Sigmoid colon (tissue), 3 donors: ENCODE results near the gene NHERF1.

ENCODE experiments used
- POLR2A ChIP-seq, 2 donors: fragments of 450-650 bp; IDR thresholded peaks; one replicate each; pipeline ENCODE4 v1.6.1; 2016; ENCODE audit warnings: antibody characterized with exemption in 2 of 2, mild to moderate bottlenecking in 2 of 2, moderate library complexity in 2 of 2
- TF ChIP-seq, protein P1 (sequence below), 4 experiments: fragments of 450-650 bp in 3 of 4; fragments of 200-600 bp in 1 of 4; IDR thresholded peaks; one replicate each; pipeline ENCODE4 v1.5.1; 2016 to 2019; ENCODE audit warnings: antibody characterized with exemption in 4 of 4, mild to moderate bottlenecking in 3 of 4, moderate library complexity in 2 of 4

DNA sequence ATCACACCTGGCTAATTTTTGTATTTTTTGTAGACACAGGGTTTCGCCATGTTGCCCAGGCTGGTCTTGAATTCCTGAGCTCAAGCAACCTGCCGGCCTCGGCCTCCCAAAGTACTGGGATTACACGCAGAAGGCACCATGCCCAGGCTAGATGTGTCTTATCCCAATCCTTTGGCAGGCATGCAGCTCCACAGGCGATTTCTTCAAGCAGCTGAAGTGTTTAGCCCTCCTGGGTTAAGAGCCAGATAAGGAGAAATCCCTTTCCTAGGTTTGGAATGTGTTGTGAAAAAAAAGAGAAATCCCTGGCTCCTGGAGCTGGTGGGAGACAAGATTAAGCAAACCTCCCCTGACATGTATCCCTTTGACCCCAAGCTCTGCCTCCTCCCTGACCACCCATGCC is 2.1 kb upstream of the NHERF1 start:
- TF ChIP-seq POLR2A (IDR thresholded peaks at IDR 0.05), result no peak
- TF ChIP-seq, protein P1, sequence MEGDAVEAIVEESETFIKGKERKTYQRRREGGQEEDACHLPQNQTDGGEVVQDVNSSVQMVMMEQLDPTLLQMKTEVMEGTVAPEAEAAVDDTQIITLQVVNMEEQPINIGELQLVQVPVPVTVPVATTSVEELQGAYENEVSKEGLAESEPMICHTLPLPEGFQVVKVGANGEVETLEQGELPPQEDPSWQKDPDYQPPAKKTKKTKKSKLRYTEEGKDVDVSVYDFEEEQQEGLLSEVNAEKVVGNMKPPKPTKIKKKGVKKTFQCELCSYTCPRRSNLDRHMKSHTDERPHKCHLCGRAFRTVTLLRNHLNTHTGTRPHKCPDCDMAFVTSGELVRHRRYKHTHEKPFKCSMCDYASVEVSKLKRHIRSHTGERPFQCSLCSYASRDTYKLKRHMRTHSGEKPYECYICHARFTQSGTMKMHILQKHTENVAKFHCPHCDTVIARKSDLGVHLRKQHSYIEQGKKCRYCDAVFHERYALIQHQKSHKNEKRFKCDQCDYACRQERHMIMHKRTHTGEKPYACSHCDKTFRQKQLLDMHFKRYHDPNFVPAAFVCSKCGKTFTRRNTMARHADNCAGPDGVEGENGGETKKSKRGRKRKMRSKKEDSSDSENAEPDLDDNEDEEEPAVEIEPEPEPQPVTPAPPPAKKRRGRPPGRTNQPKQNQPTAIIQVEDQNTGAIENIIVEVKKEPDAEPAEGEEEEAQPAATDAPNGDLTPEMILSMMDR (IDR thresholded peaks at IDR 0.05), result no peak
